Measurements from ENCODE around the gene SHE.

DNA sequence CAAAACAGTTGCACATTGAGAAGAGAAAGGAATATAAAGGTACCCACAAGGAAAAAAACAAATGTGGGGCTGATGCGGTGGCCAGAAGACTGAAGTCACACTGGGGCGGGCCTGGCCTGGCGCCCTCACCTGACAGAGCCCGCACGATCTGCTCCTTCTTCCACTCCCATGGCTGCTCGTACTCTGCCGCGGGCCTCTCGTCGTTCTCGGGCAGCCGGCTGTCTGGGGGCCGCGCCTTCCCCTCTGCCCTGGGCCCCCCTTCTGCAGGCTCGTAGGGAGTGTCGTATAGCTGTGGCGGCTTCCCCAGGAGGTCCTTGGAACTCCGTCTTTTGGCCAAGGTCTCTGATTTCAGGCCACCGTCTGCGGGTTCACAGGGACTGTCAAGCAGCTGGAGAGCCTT, 13.3 kb downstream of the SHE start:
- TF ChIP-seq EZH2 (IDR thresholded peaks at IDR 0.05; ENCODE audit: borderline replicate concordance, low read depth, low read length, severe bottlenecking) (no peak), MYC (IDR thresholded peaks at IDR 0.05; ENCODE audit: low read depth, low read length) (no peak), JUN (IDR thresholded peaks at IDR 0.05; ENCODE audit: borderline replicate concordance, insufficient read depth, insufficient read length, low read depth) (no peak), POLR2AphosphoS5 (IDR thresholded peaks at IDR 0.05; ENCODE audit: insufficient read depth, low read depth, low read length) (no peak), POLR2A (IDR thresholded peaks at IDR 0.05; ENCODE audit: low read depth, low read length) (no peak)
- TF ChIP-seq, protein P1, sequence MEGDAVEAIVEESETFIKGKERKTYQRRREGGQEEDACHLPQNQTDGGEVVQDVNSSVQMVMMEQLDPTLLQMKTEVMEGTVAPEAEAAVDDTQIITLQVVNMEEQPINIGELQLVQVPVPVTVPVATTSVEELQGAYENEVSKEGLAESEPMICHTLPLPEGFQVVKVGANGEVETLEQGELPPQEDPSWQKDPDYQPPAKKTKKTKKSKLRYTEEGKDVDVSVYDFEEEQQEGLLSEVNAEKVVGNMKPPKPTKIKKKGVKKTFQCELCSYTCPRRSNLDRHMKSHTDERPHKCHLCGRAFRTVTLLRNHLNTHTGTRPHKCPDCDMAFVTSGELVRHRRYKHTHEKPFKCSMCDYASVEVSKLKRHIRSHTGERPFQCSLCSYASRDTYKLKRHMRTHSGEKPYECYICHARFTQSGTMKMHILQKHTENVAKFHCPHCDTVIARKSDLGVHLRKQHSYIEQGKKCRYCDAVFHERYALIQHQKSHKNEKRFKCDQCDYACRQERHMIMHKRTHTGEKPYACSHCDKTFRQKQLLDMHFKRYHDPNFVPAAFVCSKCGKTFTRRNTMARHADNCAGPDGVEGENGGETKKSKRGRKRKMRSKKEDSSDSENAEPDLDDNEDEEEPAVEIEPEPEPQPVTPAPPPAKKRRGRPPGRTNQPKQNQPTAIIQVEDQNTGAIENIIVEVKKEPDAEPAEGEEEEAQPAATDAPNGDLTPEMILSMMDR (IDR thresholded peaks at IDR 0.05; ENCODE audit: extremely low read depth in 1 of 2, insufficient read depth in 1 of 2, low read depth in 1 of 2, low read length in 2 of 2): no peak
